ENCODE data around the gene ARL14EP. TPM values are rescaled to one million over a fixed set of nuclear protein-coding genes. Genes with fewer than 3 reads are reported as not detected.

The ARL14EP gene
- total RNA-seq (33.7 TPM), polyA plus RNA-seq (25.4 TPM)
- long read RNA-seq, donor 1, partial matches to known transcripts: 0 of 1 reads
- long read RNA-seq, donor 1, other reads (novel, unspliced or antisense): 0 of 1 reads
- long read RNA-seq, donor 2: 0 reads
- long read RNA-seq, donor 3, transcript ARL14EP-203 (2 exons, 587 nt): minor isoform, 5 of 48 reads
- long read RNA-seq, donor 3, transcript ARL14EP-201 (4 exons, 2,430 nt): major isoform, 15 of 48 reads
- long read RNA-seq, donor 3, partial matches to known transcripts: 28 of 48 reads
- long read RNA-seq, donor 3, other reads (novel, unspliced or antisense): 0 of 48 reads
- long read RNA-seq, donor 4, transcript ARL14EP-203 (2 exons, 587 nt): major isoform, 5 of 17 reads
- long read RNA-seq, donor 4, partial matches to known transcripts: 8 of 17 reads
- long read RNA-seq, donor 4, other reads (novel, unspliced or antisense): 0 of 17 reads
- long read RNA-seq, donor 5, transcript ARL14EP-201 (4 exons, 2,430 nt): major isoform, 29 of 42 reads
- long read RNA-seq, donor 5, transcript ARL14EP-203 (2 exons, 587 nt): minor isoform, 7 of 42 reads
- long read RNA-seq, donor 5, partial matches to known transcripts: 5 of 42 reads
- long read RNA-seq, donor 5, other reads (novel, unspliced or antisense): 0 of 42 reads
- long read RNA-seq, donor 6, transcript ARL14EP-201 (4 exons, 2,430 nt): major isoform, 16 of 18 reads
- long read RNA-seq, donor 6, partial matches to known transcripts: 0 of 18 reads
- long read RNA-seq, donor 6, other reads (novel, unspliced or antisense): 0 of 18 reads
- long read RNA-seq, donor 7, transcript ARL14EP-201 (4 exons, 2,430 nt): major isoform, 26 of 42 reads
- long read RNA-seq, donor 7, partial matches to known transcripts: 15 of 42 reads
- long read RNA-seq, donor 7, other reads (novel, unspliced or antisense): 0 of 42 reads
- long read RNA-seq, donor 8, partial matches to known transcripts: 0 of 5 reads
- long read RNA-seq, donor 8, other reads (novel, unspliced or antisense): 0 of 5 reads
- long read RNA-seq, donor 9, transcript ARL14EP-201 (4 exons, 2,430 nt): major isoform, 7 of 9 reads
- long read RNA-seq, donor 9, partial matches to known transcripts: 0 of 9 reads
- long read RNA-seq, donor 9, other reads (novel, unspliced or antisense): 0 of 9 reads
- long read RNA-seq, donor 10, transcript ARL14EP-201 (4 exons, 2,430 nt): major isoform, 6 of 10 reads
- long read RNA-seq, donor 10, partial matches to known transcripts: 0 of 10 reads
- long read RNA-seq, donor 10, other reads (novel, unspliced or antisense): 0 of 10 reads

GRCh38 chr11:30322826-30323710 is at the start of gene ARL14EP:
TSS of gene ARL14EP (plus strand) at chr11:30323104. CDS start at chr11:30330949, 7,845 bp downstream.
- Histone ChIP-seq H3K4me1 (ENCODE audit: control insufficient read depth in 2 of 2, insufficient read depth in 2 of 2, low read length in 2 of 2) (no peaks in the 10 kb centered on the region), H3K27me3 (ENCODE audit: control insufficient read depth in 2 of 2, insufficient read depth in 1 of 2, low read length in 1 of 2) (no peaks in the 10 kb centered on the region), H3K4me3 (ENCODE audit: low read length in 2 of 2) (peak within 1 kb of the TSS; percentile 59 to 73), H3K36me3 (ENCODE audit: control insufficient read depth in 2 of 2, insufficient read depth in 2 of 2, low read length in 1 of 2) (no peaks in the 10 kb centered on the region), H3K9me3 (ENCODE audit: control insufficient read depth in 2 of 2, insufficient read depth in 1 of 2, low read length in 1 of 2) (no peaks in the 10 kb centered on the region), H3K27ac (ENCODE audit: low read depth in 1 of 2, low read length in 1 of 2) (peak within 1 kb of the TSS; percentile 43 to 73)
- WGBS: 1% methylated on average over 51 of the region's 51 CpGs
- DNase-seq (ENCODE audit: low read depth in 6 of 9, low spot score in 9 of 9): peak; percentile 73 to 95 (median 86)

GRCh38 chr11:30277176-30277575 is 45.7 kb upstream of the ARL14EP start:
- Histone ChIP-seq H3K9me3 (ENCODE audit: control insufficient read depth in 2 of 2, insufficient read depth in 1 of 2, low read length in 1 of 2) (no peaks in the 10 kb centered on the region), H3K4me3 (ENCODE audit: low read length in 2 of 2) (no peak overlapping the region), H3K27ac (ENCODE audit: low read depth in 1 of 2, low read length in 1 of 2) (no peak overlapping the region), H3K27me3 (ENCODE audit: control insufficient read depth in 2 of 2, insufficient read depth in 1 of 2, low read length in 1 of 2) (no peaks in the 10 kb centered on the region), H3K36me3 (ENCODE audit: control insufficient read depth in 2 of 2, insufficient read depth in 2 of 2, low read length in 1 of 2) (no peaks in the 10 kb centered on the region), H3K4me1 (ENCODE audit: control insufficient read depth in 2 of 2, insufficient read depth in 2 of 2, low read length in 2 of 2) (peaks cover 0 to 7% of the 10 kb centered on the region in 2 donors)
- DNase-seq (ENCODE audit: low read depth in 6 of 9, low spot score in 9 of 9): no peak

GRCh38 chr11:30279796-30280195 is 43.1 kb upstream of the ARL14EP start:
- no peaks in the 10 kb centered on the region for H3K27me3 ChIP-seq (ENCODE audit: control insufficient read depth in 2 of 2, insufficient read depth in 1 of 2, low read length in 1 of 2)
- DNase-seq (ENCODE audit: low read depth in 6 of 9, low spot score in 9 of 9): no peak
- H3K27ac ChIP-seq (ENCODE audit: low read depth in 1 of 2, low read length in 1 of 2): no peak overlapping the region
- H3K36me3 ChIP-seq (ENCODE audit: control insufficient read depth in 2 of 2, insufficient read depth in 2 of 2, low read length in 1 of 2): no peaks in the 10 kb centered on the region
- peaks cover 0 to 9% of the 10 kb centered on the region in 2 donors for H3K4me1 ChIP-seq (ENCODE audit: control insufficient read depth in 2 of 2, insufficient read depth in 2 of 2, low read length in 2 of 2)
- 97% methylated on average over 2 of the region's 2 CpGs for WGBS
- H3K9me3 ChIP-seq (ENCODE audit: control insufficient read depth in 2 of 2, insufficient read depth in 1 of 2, low read length in 1 of 2): no peaks in the 10 kb centered on the region
- no peak overlapping the region for H3K4me3 ChIP-seq (ENCODE audit: low read length in 2 of 2)

GRCh38 chr11:30281476-30282288 is 41.2 kb upstream of the ARL14EP start:
- Histone ChIP-seq H3K27ac (ENCODE audit: low read depth in 1 of 2, low read length in 1 of 2) (no peak overlapping the region), H3K4me3 (ENCODE audit: low read length in 2 of 2) (no peak overlapping the region), H3K4me1 (ENCODE audit: control insufficient read depth in 2 of 2, insufficient read depth in 2 of 2, low read length in 2 of 2) (peaks cover 0 to 9% of the 10 kb centered on the region in 2 donors), H3K9me3 (ENCODE audit: control insufficient read depth in 2 of 2, insufficient read depth in 1 of 2, low read length in 1 of 2) (no peaks in the 10 kb centered on the region), H3K27me3 (ENCODE audit: control insufficient read depth in 2 of 2, insufficient read depth in 1 of 2, low read length in 1 of 2) (no peaks in the 10 kb centered on the region), H3K36me3 (ENCODE audit: control insufficient read depth in 2 of 2, insufficient read depth in 2 of 2, low read length in 1 of 2) (no peaks in the 10 kb centered on the region)
- 50% methylated on average over 7 of the region's 7 CpGs for WGBS
- DNase-seq (ENCODE audit: low read depth in 6 of 9, low spot score in 9 of 9): no peak

- H3K4me3 ChIP-seq (ENCODE audit: low read length in 2 of 2): no peak overlapping the region
- peak in 1 of 9 donors; percentile 7 for DNase-seq (ENCODE audit: low read depth in 6 of 9, low spot score in 9 of 9)
- H3K9me3 ChIP-seq (ENCODE audit: control insufficient read depth in 2 of 2, insufficient read depth in 1 of 2, low read length in 1 of 2): no peaks in the 10 kb centered on the region
- 10% methylated on average over 3 of the region's 3 CpGs for WGBS
- no peak overlapping the region for H3K27ac ChIP-seq (ENCODE audit: low read depth in 1 of 2, low read length in 1 of 2)
- H3K27me3 ChIP-seq (ENCODE audit: control insufficient read depth in 2 of 2, insufficient read depth in 1 of 2, low read length in 1 of 2): no peaks in the 10 kb centered on the region
- H3K4me1 ChIP-seq (ENCODE audit: control insufficient read depth in 2 of 2, insufficient read depth in 2 of 2, low read length in 2 of 2): peaks cover 0 to 9% of the 10 kb centered on the region in 2 donors
- H3K36me3 ChIP-seq (ENCODE audit: control insufficient read depth in 2 of 2, insufficient read depth in 2 of 2, low read length in 1 of 2): no peaks in the 10 kb centered on the region
Measured at GRCh38 chr11:30282289-30282631, 40.6 kb upstream of the ARL14EP start.

GRCh38 chr11:30284836-30285235 is 38.1 kb upstream of the ARL14EP start:
- Histone ChIP-seq H3K4me3 (ENCODE audit: low read length in 2 of 2) (no peak overlapping the region), H3K36me3 (ENCODE audit: control insufficient read depth in 2 of 2, insufficient read depth in 2 of 2, low read length in 1 of 2) (no peaks in the 10 kb centered on the region), H3K27me3 (ENCODE audit: control insufficient read depth in 2 of 2, insufficient read depth in 1 of 2, low read length in 1 of 2) (no peaks in the 10 kb centered on the region), H3K27ac (ENCODE audit: low read depth in 1 of 2, low read length in 1 of 2) (no peak overlapping the region), H3K9me3 (ENCODE audit: control insufficient read depth in 2 of 2, insufficient read depth in 1 of 2, low read length in 1 of 2) (no peaks in the 10 kb centered on the region), H3K4me1 (ENCODE audit: control insufficient read depth in 2 of 2, insufficient read depth in 2 of 2, low read length in 2 of 2) (peaks cover 0 to 9% of the 10 kb centered on the region in 2 donors)
- WGBS: 95% methylated on average over 3 of the region's 3 CpGs
- no peak for DNase-seq (ENCODE audit: low read depth in 6 of 9, low spot score in 9 of 9)

GRCh38 chr11:30285416-30286121 is 37.3 kb upstream of the ARL14EP start:
- H3K4me1 ChIP-seq (ENCODE audit: control insufficient read depth in 2 of 2, insufficient read depth in 2 of 2, low read length in 2 of 2): peaks cover 0 to 9% of the 10 kb centered on the region in 2 donors
- H3K27ac ChIP-seq (ENCODE audit: low read depth in 1 of 2, low read length in 1 of 2): no peak overlapping the region
- H3K36me3 ChIP-seq (ENCODE audit: control insufficient read depth in 2 of 2, insufficient read depth in 2 of 2, low read length in 1 of 2): no peaks in the 10 kb centered on the region
- WGBS: 94% methylated on average over 3 of the region's 3 CpGs
- H3K4me3 ChIP-seq (ENCODE audit: low read length in 2 of 2): no peak overlapping the region
- H3K9me3 ChIP-seq (ENCODE audit: control insufficient read depth in 2 of 2, insufficient read depth in 1 of 2, low read length in 1 of 2): no peaks in the 10 kb centered on the region
- H3K27me3 ChIP-seq (ENCODE audit: control insufficient read depth in 2 of 2, insufficient read depth in 1 of 2, low read length in 1 of 2): no peaks in the 10 kb centered on the region
- no peak for DNase-seq (ENCODE audit: low read depth in 6 of 9, low spot score in 9 of 9)

Data from thymus (tissue), 14 donors.